HepG2 (cell line): ENCODE measurements around the gene PLA2G12B. TPM values are rescaled to one million over a fixed set of nuclear protein-coding genes. Genes with fewer than 3 reads are reported as not detected.

Experiments
- ATAC-seq: fragments of 200-7000 bp; cut with Tn5 transposase; 3 replicates; pipeline ENCODE4 v1.9.1; 2020; ENCODE audit warnings: mild to moderate bottlenecking, moderate library complexity
- BruUV-seq: library from RNA; stranded (reverse); fragments of 400-500 nt; replicated peaks from 2 replicates; lab custom pipeline; 2021; lab: Mats Ljungman, UMichigan
- CTCF ChIA-PET: fragments of 300-600 bp; formaldehyde crosslinking; extraction: SDS; loops from one replicate; lab custom pipeline; 2021; ENCODE audit warnings: low total read pairs, inconsistent platforms, low intra/inter-chr PET ratio; lab: Yijun Ruan, JAX
- POLR2A ChIA-PET: fragments of 350-600 bp; sonication (Branson Sonifier 250); formaldehyde crosslinking; loops from one replicate; lab custom pipeline; 2020; ENCODE audit warnings: antibody characterized with exemption, inconsistent platforms; lab: Yijun Ruan, JAX
- DNase-seq: peaks from one replicate; pipeline ENCODE4 v3.0.0-alpha.2; 2015; ENCODE audit warnings: low spot score
- FAIRE-seq: peaks from 3 replicates; lab custom pipeline; 2011; peaks lifted over from hg19 to GRCh38; lab: Jason Lieb, UNC
- H2AFZ ChIP-seq: one replicate; pipeline ENCODE4 v1.6.1; 2011; ENCODE audit warnings: low read length, inconsistent platforms
- H3K27ac ChIP-seq: fragments of 300-600 bp; 3 replicates; pipeline ENCODE4 v1.8.0; 2011; ENCODE audit warnings: mixed run types, mild to moderate bottlenecking, mixed read lengths, low read length, inconsistent platforms; ENCODE audit not compliant: insufficient read depth; ENCODE audit errors: extremely low read length
- H3K27me3 ChIP-seq, 2 experiments: fragments of 200-600 bp in 1 of 2; 2 replicates in 1 of 2; 3 replicates in 1 of 2; pipeline versions ENCODE4 v1.6.0 to v1.8.0; 2011; ENCODE audit warnings: low read length in 2 of 2, mild to moderate bottlenecking in 2 of 2, moderate library complexity in 2 of 2, inconsistent platforms in 1 of 2; ENCODE audit not compliant: insufficient read depth in 2 of 2, control insufficient read depth in 1 of 2
- H3K36me3 ChIP-seq, 2 experiments: fragments of 200-600 bp in 1 of 2; replicated peaks in 1 of 2; 2 replicates in 1 of 2; 3 replicates in 1 of 2; pipeline versions ENCODE4 v1.5.1 to v1.8.0; 2011; ENCODE audit warnings: low read length in 2 of 2, inconsistent platforms in 1 of 2; ENCODE audit not compliant: insufficient read depth in 2 of 2, control insufficient read depth in 1 of 2
- H3K4me1 ChIP-seq: 2 replicates; pipeline ENCODE4 v1.5.1; 2012; ENCODE audit warnings: low read length, inconsistent platforms; ENCODE audit not compliant: insufficient read depth
- H3K4me2 ChIP-seq: 2 replicates; pipeline ENCODE4 v1.6.0; 2011; ENCODE audit warnings: low read depth, low read length, inconsistent platforms
- H3K4me3 ChIP-seq, 3 experiments: fragments of 200-600 bp in 1 of 3; sonication (generic), shearing (Covaris generic) in 1 of 3; replicated peaks in 1 of 3; 2 replicates each; pipeline ENCODE4 v1.5.1; 2011 to 2016; ENCODE audit warnings: low read length in 3 of 3, inconsistent platforms in 2 of 3, low read depth in 2 of 3, mild to moderate bottlenecking in 2 of 3, control low read depth in 1 of 3, mixed read lengths in 1 of 3; ENCODE audit not compliant: insufficient read depth in 1 of 3
- H3K79me2 ChIP-seq: one replicate; pipeline ENCODE4 v1.6.1; 2011; ENCODE audit warnings: low read length, inconsistent platforms; ENCODE audit not compliant: insufficient read depth
- H3K9ac ChIP-seq: 2 replicates; pipeline ENCODE4 v1.6.0; 2011; ENCODE audit warnings: mild to moderate bottlenecking, low read depth, low read length, inconsistent platforms; ENCODE audit not compliant: insufficient read depth
- H3K9me3 ChIP-seq: 2 replicates; pipeline ENCODE4 v1.5.1; 2012; ENCODE audit warnings: mild to moderate bottlenecking, low read length
- H4K20me1 ChIP-seq: 2 replicates; pipeline ENCODE4 v1.6.0; 2011; ENCODE audit warnings: inconsistent platforms, mild to moderate bottlenecking, low read length, moderate library complexity; ENCODE audit not compliant: insufficient read depth
- BRD4 ChIP-seq: sonication (generic); formaldehyde crosslinking; IDR thresholded peaks from 2 replicates; pipeline ENCODE4 v1.4.0; 2020; ENCODE audit warnings: missing genetic modification reagents
- CCDC6 ChIP-seq: sonication (generic); formaldehyde crosslinking; IDR thresholded peaks from 2 replicates; pipeline ENCODE4 v1.8.1; 2022; ENCODE audit warnings: mild to moderate bottlenecking, missing genetic modification reagents, moderate library complexity
- NAIF1 ChIP-seq: sonication (generic); formaldehyde crosslinking; IDR thresholded peaks from 2 replicates; pipeline ENCODE4 v1.5.0; 2020; ENCODE audit warnings: mild to moderate bottlenecking, missing genetic modification reagents, borderline replicate concordance
- NFKB2 ChIP-seq: sonication (generic); formaldehyde crosslinking; IDR thresholded peaks from 2 replicates; pipeline ENCODE4 v1.4.0; 2020; ENCODE audit warnings: missing genetic modification reagents, borderline replicate concordance
- RAD51 ChIP-seq: fragments of 450-650 bp; IDR thresholded peaks from 2 replicates; pipeline ENCODE4 v1.6.1; 2016; ENCODE audit warnings: borderline replicate concordance
- RFX5 ChIP-seq: IDR thresholded peaks from 2 replicates; pipeline ENCODE4 v1.6.1; 2011; ENCODE audit warnings: low read depth, low read length, improper control_type of control experiment
- TAF1 ChIP-seq: sonication (generic); formaldehyde crosslinking; IDR thresholded peaks from 2 replicates; pipeline ENCODE4 v1.4.0; 2020; ENCODE audit warnings: missing genetic modification reagents
- TGIF2 ChIP-seq: IDR thresholded peaks from 2 replicates; pipeline ENCODE4 v1.6.1; 2016; ENCODE audit warnings: control low read depth, missing compliant biosample characterization
- ZNF12 ChIP-seq: sonication (generic); formaldehyde crosslinking; IDR thresholded peaks from 2 replicates; pipeline ENCODE4 v1.5.0; 2020; ENCODE audit warnings: missing genetic modification reagents
- ZNF205 ChIP-seq: IDR thresholded peaks from 2 replicates; pipeline ENCODE4 v1.6.1; 2018; ENCODE audit warnings: missing biosample characterization, missing genetic modification reagents
- ZNF546 ChIP-seq: sonication (generic); formaldehyde crosslinking; conservative IDR thresholded peaks from 2 replicates; pipeline ENCODE4 v1.8.1; 2023; ENCODE audit warnings: mild to moderate bottlenecking, missing genetic modification reagents
- ZNF660 ChIP-seq: sonication (generic); formaldehyde crosslinking; IDR thresholded peaks from 2 replicates; pipeline ENCODE4 v1.5.1; 2020; ENCODE audit warnings: mild to moderate bottlenecking, low read depth, missing genetic modification reagents, borderline replicate concordance
- ZNF737 ChIP-seq: sonication (generic); formaldehyde crosslinking; IDR thresholded peaks from 2 replicates; pipeline ENCODE4 v1.5.0; 2020; ENCODE audit warnings: missing genetic modification reagents, mild to moderate bottlenecking, borderline replicate concordance
- ZNF740 ChIP-seq: sonication (generic); formaldehyde crosslinking; IDR thresholded peaks from 2 replicates; pipeline ENCODE4 v1.4.0; 2020; ENCODE audit warnings: missing genetic modification reagents
- ZNF792 ChIP-seq: IDR thresholded peaks from 2 replicates; pipeline ENCODE4 v1.6.1; 2016
- ZNF850 ChIP-seq: sonication (generic); formaldehyde crosslinking; conservative IDR thresholded peaks from 2 replicates; pipeline ENCODE4 v1.9.0; 2021; ENCODE audit warnings: mild to moderate bottlenecking, missing genetic modification reagents
- WGBS: methylation state at CpG from one replicate; pipeline ENCODE4 v1.1.6; 2017; ENCODE audit warnings: low lambda C conversion rate; 5-methylcytosine and 5-hydroxymethylcytosine counted together
- in situ Hi-C: cut with HindIII; loops from 2 replicates; pipeline ENCODE4 v1.10.0; 2017; ENCODE audit warnings: low pct_unique_long_range_greater_than_20kb; ENCODE audit not compliant: extremely low pct_ligation_motif_present
- intact Hi-C: fragments of 100-400 bp; cut with micrococcal nuclease; formaldehyde crosslinking; loops from one replicate; pipeline ENCODE4 v1.10.0; 2022; ENCODE audit not compliant: unreplicated experiment
- polyA plus RNA-seq, 8 experiments: library from polyadenylated mRNA; depleted of rRNA in 3 of 8; stranded (reverse) in 7 of 8; unstranded in 1 of 8; fragments of >200 nt; fragmentation: Illumina TruSeq in 4 of 8; extraction: Trizol in 4 of 8; gene quantifications; 2 replicates each; pipeline versions ENCODE4 v1.2.1 to v1.2.3, GENCODE V29; 2011 to 2016; ENCODE audit warnings: low read depth in 4 of 8, missing spikeins in 1 of 8, mixed read lengths in 1 of 8; ENCODE audit not compliant: insufficient read depth in 1 of 8
- total RNA-seq, 5 experiments: library from RNA; depleted of rRNA; stranded (reverse); fragments of >200 nt; fragmentation: Illumina TruSeq; extraction: Trizol; gene quantifications; 2 replicates each; pipeline ENCODE4 v1.2.3, GENCODE V29; 2016; ENCODE audit warnings: low read depth in 1 of 5

PLA2G12B gene
- total and polyA plus RNA-seq, 2 of the 13 experiments (the other 11 are each of a cell fraction or from before 2014, with no cell fraction given): 7.7 to 38.0 TPM

DNA sequence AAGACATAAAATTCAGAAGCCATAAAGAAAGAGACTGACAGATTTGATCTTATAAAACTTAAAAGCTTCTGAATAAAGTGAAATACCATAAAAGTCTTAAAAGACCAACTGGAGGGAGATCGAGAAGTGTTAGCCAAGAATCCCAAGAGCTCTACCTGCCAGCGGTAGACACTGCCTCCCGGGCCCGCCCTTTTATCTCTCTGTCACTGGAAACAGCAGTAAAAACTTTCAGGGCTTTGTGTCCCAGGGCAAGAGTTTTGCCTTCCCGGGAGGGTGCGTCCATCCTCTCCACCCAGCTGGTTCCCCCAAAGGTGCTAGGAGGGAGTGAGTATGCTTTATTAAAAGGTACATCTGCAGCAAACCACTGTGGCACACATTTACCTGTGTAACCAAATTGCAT, 5.8 kb downstream of the PLA2G12B start:
- Histone ChIP-seq H3K27ac (no peak overlapping the region), H2AFZ (no peak overlapping the region), H3K9me3 (no peaks in the 10 kb centered on the region), H3K36me3 (no peaks in the 10 kb centered on the region), H3K4me2 (no peak overlapping the region), H3K27me3 (no peaks in the 10 kb centered on the region), H3K4me1 (peaks cover 25% of the 10 kb centered on the region), H3K4me3 (no peak overlapping the region), H3K79me2 (peaks cover 7% of the 10 kb centered on the region), H4K20me1 (no peaks in the 10 kb centered on the region), H3K9ac (no peak overlapping the region)
- 100% methylated on average over 3 of the region's 6 CpGs for WGBS
- CTCF ChIA-PET: no interaction called here
- in situ Hi-C loops (no loop called here), intact Hi-C loops (no loop called here)
- POLR2A ChIA-PET: no interaction called here
- DNase-seq (no peak), FAIRE-seq (no peak), ATAC-seq (no peak)
- no TSS peak for BruUV-seq
- TF ChIP-seq ZNF737 (CRISPR knock-in tag) (no peak), ZNF546 (CRISPR knock-in tag) (no peak), RAD51 (no peak), ZNF12 (CRISPR knock-in tag) (no peak), ZNF205 (CRISPR knock-in tag) (no peak), CCDC6 (CRISPR knock-in tag) (no peak), NFKB2 (CRISPR knock-in tag) (no peak), BRD4 (CRISPR knock-in tag) (no peak), NAIF1 (CRISPR knock-in tag) (no peak), ZNF660 (CRISPR knock-in tag) (no peak), ZNF792 (CRISPR knock-in tag) (no peak), RFX5 (no peak), TGIF2 (CRISPR knock-in tag) (no peak), ZNF850 (CRISPR knock-in tag) (no peak), ZNF740 (CRISPR knock-in tag) (no peak), TAF1 (no peak)
